Stimulated activated CD8-positive, alpha-beta memory T cell treated with anti-CD3 and anti-CD28 coated beads, Interleukin-15, amount 100 ng/mL, for 4 hours (primary cell): ENCODE results near the gene PPM1B.
A peak's percentile ranks its signal among the peaks of the same experiment; 100 is the strongest.
"Not testable (repeated sequence)": the region's sequence is repeated elsewhere in the genome, so short reads cannot be mapped to it uniquely, and the experiment has no call there.

Experiments used
- DNase-seq, 2 donors: peaks; one replicate each; pipeline ENCODE4 v3.0.0-alpha.2; 2020; ENCODE audit warnings: low read depth in 2 of 2

Gene PPM1B

DNA sequence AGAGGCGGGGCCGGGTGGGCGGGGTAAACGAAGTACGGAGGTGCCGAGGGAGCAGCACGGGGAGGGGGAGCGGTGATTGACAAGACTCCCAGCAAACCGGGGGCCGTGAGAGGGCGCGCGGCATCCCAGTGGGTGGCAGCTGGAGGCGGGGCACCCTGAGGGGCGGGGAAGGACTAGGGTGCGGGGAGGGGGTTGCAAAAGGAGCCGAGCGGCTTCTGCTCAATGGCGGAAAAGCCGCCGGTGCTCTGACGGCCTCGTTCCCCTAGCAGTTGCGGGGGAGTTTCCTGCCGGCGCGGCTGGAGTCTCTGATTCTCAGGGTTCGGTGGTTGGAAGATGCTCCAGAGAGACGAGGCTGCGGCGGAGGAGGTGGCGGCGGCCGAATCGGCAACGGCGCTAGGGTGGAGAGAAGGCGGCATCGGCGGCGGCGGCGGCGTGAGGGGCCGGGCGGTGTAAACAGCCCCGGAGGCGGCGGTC lies at the start of gene PPM1B:
Gene PPM1B, plus strand, starts transcription at position 195 of the 474 bp plus-strand sequence. CDS start 32,325 bp downstream, outside the sequence.
- DNase-seq = peak; percentile 99

DNA sequence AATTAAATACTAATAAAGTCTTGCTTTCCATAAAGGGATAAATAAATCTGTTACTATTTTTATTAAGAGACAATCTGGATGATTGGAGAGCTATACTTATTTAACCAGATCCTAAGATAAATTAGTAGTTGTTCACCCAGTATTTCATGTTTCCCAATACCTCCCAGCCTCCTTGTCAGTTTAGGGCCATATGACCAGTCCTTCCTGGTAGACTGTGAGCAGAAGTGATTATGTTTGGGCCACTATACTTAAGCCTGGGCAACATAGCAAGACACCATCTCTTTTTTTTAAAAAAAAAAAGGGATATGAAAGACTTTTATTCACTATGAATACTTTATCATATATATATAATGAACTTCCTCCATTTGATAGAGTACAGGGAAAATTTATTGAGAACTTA lies 48.8 kb upstream of the PPM1B start:
- DNase-seq = no peak

DNA sequence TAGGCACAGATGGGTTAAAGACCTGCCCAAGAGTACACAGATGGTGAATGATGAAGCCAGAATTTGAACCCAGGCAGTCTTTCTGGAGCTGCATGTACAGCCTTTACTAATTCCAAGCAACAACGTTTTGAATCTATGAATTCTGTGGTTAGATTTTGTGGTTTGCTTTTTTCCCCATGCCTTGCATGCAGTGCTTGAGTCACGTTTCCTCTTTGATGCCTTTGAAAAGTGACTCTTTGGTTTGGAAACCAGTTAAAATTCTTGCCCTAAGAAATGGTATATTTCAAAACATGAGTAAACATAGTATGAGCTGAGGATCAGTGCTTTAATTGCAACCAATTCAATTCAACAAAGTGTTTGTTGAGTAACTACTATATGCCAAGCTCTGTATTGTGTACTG lies 48.2 kb upstream of the PPM1B start:
- DNase-seq = no peak

DNA sequence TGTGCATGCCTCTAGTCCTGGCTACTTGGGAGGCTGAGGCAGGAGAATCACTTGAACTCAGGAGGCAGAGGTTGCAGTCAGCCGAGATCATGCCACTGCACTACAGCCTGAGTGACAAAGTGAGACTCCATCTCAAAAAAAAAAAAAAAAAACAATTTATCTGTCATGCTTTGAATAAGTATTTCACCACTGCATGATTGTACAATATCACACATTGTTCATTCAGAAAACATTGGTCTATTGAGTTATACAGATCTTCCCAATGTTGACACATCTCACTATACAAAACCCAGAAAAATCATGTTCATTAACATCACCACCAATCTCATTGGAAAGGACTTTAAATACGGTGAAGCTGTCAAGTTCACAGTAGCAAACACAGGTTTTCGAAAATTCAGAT lies 46.8 kb upstream of the PPM1B start:
- no peak for DNase-seq

DNA sequence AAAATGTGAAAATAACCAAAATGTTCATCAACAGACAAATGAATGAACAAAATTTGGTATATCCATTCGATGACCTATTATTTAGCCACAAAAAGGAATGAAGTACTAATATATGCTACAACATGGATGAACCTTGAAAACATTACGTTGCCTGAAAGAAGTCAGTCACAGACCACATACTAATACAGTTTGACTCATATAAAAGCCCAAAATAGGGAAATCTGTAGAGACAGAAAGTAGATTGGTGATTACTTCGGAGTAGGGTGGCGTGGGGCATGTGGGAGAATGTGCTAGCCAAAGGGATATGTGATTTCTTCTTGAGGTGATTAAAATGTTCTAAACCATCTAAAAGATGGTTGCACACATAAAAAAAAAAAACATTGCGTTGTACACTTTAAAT lies 44.2 kb upstream of the PPM1B start:
- no peak for DNase-seq

DNA sequence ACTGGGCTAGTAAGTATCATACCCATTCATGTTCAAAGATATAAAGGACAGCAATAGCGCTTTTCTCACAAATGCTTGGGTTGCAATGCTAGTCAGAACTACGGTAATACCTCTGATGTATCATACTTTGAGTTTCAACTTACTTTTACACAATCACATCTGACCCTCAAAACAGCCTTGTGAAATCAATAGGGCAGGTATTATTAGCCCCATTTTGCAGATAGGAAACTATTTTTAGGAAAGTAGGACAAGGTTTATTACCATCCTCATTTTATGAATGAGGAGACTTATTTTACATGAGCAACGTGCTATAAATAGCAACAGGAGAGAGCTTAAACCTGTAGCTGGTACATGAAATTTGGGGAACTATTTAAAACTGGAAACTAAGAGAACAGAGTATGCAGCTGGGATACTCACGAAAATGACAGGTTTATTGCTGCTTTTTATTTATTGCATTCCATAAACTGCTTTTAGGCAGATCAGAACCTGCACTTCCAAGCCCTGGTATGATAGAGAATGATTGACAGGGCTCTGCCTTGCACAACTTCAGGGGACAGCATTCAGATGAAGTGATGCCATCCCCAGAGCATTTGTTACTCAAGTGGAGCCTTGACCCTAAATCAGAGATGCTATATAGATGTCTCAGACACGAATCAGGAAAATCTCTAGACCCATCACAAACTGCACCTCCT lies 42.4 kb upstream of the PPM1B start:
- no peak for DNase-seq

DNA sequence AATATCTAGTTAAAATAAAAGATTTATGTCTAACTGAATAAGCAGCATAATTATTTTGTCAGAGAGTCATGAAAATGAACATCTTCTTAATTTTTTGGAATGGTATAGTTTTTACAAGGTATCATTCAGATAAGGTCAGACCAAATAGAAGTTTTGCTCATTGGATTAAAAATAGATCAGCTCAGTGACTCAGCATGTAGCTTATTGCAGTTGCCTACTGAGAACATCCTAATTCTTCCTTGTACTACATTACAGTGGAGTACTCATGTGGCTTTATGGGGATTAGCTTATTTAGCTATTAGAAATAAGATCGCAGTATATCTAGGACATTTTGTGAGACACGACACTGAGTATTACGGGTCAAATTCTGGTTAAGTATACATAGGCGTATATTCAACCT lies 38.2 kb upstream of the PPM1B start:
- DNase-seq = no peak

- DNase-seq = no peak
Observed at GRCh38 chr2:44131177-44131576, 37.5 kb upstream of the PPM1B start.

GRCh38 chr2:44133602-44134001 lies 35.1 kb upstream of the PPM1B start:
- not testable (repeated sequence) for DNase-seq

- DNase-seq = no peak
Observed at GRCh38 chr2:44134848-44135247, 33.8 kb upstream of the PPM1B start.

GRCh38 chr2:44135296-44135695 lies 33.4 kb upstream of the PPM1B start:
- DNase-seq = no peak

DNA sequence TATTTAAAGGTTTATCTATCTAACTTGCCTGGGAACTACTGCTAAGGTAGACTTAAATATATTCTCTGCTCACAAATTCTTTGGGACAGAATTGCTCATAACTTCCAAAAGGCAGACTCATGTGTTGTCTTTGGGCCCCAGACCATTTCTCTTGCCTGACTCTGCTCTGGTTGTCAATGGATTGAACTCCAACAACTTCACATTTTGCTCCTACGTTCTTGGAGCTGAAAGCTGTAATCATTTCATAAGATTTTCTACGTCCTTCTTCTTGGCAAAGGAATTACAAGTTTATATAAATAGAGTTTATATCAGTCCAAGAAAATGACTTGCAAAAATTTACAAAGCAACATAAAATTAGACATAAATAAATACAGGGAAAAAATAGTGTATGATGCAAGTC lies 32.9 kb upstream of the PPM1B start:
- no peak for DNase-seq

DNA sequence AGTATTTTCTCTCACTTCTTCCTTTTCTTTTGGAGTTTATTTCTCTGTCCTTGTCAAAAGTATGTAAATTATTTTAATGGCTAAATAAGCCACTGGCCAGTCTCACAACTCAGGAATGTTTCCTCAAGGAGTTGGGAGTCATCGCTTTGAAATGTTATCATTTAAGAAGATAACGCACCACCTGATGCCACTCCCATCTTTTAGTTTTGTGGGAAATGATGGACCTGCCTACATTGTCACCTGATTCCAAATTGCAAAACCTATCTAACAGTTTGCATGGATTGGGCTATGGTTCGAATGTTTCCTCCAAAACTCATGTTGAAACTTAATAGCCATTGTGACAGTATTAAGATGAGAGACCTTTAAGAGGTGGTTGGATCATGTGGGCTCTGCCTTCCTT lies 32.4 kb upstream of the PPM1B start:
- DNase-seq = no peak

- no peak for DNase-seq
Observed at GRCh38 chr2:44137048-44137447, 31.6 kb upstream of the PPM1B start.

GRCh38 chr2:44137872-44138551 lies 30.7 kb upstream of the PPM1B start:
- DNase-seq = no peak

DNA sequence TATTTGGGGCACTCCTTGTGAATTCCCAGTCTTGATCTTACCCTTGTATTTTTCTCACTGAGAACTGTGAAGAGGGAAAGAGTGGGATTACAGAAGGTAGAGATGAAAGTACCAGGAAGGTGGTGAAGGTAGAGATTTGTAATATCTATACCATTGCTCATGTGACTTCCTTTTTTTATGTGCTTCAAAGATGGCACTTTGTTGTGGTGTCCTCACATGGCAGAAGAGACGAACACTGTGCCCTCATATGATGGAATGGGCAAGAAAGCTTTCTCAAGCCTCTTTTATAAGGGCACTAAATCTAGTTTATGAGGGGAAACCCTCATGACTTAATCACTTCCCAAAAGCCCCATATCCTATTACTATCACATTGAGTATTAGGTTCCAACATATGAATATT lies 28.9 kb upstream of the PPM1B start:
- DNase-seq = no peak

- DNase-seq = no peak
Observed at GRCh38 chr2:44142306-44142705, 26.4 kb upstream of the PPM1B start.

DNA sequence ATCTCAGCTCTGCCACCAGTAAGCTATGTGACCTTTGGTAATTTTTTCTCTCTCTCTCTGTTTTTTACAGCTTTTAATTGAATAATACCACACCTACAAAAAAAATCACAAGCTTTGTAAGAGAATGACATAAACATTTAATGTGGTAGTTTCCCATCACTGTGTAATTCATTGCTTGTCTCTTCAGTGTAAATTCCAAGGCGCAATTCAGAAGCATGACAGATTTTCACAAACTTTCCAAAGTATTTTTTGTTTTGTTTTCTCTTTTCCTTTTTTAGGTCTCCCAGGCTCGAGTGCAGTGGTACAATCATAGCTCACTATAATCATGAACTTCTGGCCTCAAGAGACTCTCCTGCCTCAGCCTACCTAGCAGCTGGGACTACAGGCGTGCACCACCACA lies 25.0 kb upstream of the PPM1B start:
- DNase-seq = no peak

DNA sequence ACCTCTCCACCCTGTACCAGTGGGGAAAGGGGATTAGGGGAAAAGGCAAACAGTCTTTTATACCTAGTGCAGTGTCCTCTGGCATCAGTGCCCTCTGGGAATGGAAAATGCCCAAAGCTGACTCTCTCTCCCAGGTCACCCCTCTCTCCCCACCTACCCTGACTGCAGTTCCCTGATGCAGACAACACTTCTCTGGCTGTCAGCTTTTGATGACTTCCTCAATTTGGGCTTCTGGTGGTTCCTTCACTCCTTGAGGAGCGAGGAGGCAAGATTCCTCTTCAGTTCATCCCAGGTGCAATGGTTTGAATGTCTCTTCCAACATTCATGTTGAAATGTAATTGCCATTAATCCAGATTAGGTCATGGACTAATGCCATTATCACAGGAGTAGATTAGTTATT lies 19.7 kb upstream of the PPM1B start:
- DNase-seq = no peak

GRCh38 chr2:44150473-44150872 lies 18.2 kb upstream of the PPM1B start:
- DNase-seq = no peak

GRCh38 chr2:44152865-44153669 lies 15.6 kb upstream of the PPM1B start:
- no peak for DNase-seq

DNA sequence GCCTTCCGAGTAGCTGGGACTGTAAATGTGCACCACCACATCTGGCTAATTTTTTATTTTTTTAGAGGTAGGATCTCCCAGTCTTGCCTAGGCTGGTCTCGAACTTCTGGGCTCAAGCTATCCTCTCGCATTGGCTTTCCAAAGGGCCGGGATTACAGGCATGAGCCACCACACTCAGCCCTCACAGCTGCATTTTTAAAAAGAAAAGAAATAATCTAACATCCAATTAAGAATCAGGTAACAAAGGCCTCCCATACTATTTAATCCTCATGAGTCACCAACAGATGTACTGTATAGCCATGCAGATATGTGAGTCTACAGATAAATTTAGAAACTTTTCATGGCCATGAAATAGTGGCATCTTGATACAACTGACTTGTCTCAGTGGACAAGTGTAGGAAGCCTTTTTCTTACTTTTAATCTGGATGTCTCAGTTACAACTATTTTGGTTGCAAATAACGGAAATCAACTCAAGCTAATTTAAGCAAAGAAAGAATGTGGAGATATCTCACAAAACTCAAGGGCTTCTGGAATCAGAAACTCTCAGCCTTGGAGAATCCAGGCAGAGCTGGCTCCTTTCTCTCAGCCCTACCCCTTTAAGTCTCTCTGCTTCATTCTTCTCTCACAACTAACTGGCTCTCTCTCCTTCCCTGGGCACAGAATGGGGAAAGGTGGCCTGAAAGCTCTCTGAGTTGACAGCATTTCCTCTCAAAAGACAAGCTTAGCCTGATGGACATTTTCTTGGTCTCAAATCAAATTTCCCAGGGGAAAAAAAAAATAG lies 12.8 kb upstream of the PPM1B start:
- no peak for DNase-seq
